Mucosa of stomach (tissue), 1 donor: ENCODE results near the gene EIF5A.

Experiments used
- H3K27me3 ChIP-seq: one replicate; pipeline ENCODE4 v1.7.0; 2013; ENCODE audit warnings: mild to moderate bottlenecking, low read length; ENCODE audit not compliant: control insufficient read depth, insufficient read depth
- H3K36me3 ChIP-seq: one replicate; pipeline ENCODE4 v1.7.0; 2013; ENCODE audit warnings: low read length; ENCODE audit not compliant: control insufficient read depth, insufficient read depth
- H3K4me1 ChIP-seq: one replicate; pipeline ENCODE4 v1.7.0; 2013; ENCODE audit warnings: mild to moderate bottlenecking, low read length; ENCODE audit not compliant: control insufficient read depth, insufficient read depth
- H3K4me3 ChIP-seq: one replicate; pipeline ENCODE4 v1.7.0; 2013; ENCODE audit warnings: low read length
- H3K9ac ChIP-seq: one replicate; pipeline ENCODE4 v1.7.0; 2013; ENCODE audit warnings: mild to moderate bottlenecking, low read length, moderate library complexity
- H3K9me3 ChIP-seq: one replicate; pipeline ENCODE4 v1.7.0; 2013; ENCODE audit warnings: mild to moderate bottlenecking, low read length, moderate library complexity; ENCODE audit not compliant: control insufficient read depth
- donor health status: Pancreatic carcinoma.

The EIF5A gene

GRCh38 chr17:7292194-7292593, 15.2 kb upstream of the EIF5A start:
- H3K9me3 ChIP-seq, result no peaks in the 10 kb centered on the region
- no peak overlapping the region for H3K9ac ChIP-seq
- peaks cover 19% of the 10 kb centered on the region for H3K27me3 ChIP-seq
- H3K36me3 ChIP-seq, result no peaks in the 10 kb centered on the region
- no peak overlapping the region for H3K4me3 ChIP-seq
- peaks cover 19% of the 10 kb centered on the region for H3K4me1 ChIP-seq

- Histone ChIP-seq H3K9me3 (no peaks in the 10 kb centered on the region), H3K27me3 (peaks cover 19% of the 10 kb centered on the region), H3K9ac (no peak overlapping the region), H3K4me3 (no peak overlapping the region), H3K4me1 (peaks cover 19% of the 10 kb centered on the region), H3K36me3 (no peaks in the 10 kb centered on the region)
Observed at GRCh38 chr17:7292729-7293128, 14.7 kb upstream of the EIF5A start.

- H3K4me1 ChIP-seq, result peaks cover 19% of the 10 kb centered on the region
- H3K9ac ChIP-seq, result no peak overlapping the region
- no peaks in the 10 kb centered on the region for H3K9me3 ChIP-seq
- peaks cover 19% of the 10 kb centered on the region for H3K27me3 ChIP-seq
- H3K36me3 ChIP-seq, result no peaks in the 10 kb centered on the region
- H3K4me3 ChIP-seq, result no peak overlapping the region
Observed at GRCh38 chr17:7293159-7293558, 14.3 kb upstream of the EIF5A start.

- no peaks in the 10 kb centered on the region for H3K36me3 ChIP-seq
- H3K4me1 ChIP-seq, result peaks cover 19% of the 10 kb centered on the region
- H3K4me3 ChIP-seq, result no peak overlapping the region
- peaks cover 19% of the 10 kb centered on the region for H3K27me3 ChIP-seq
- no peaks in the 10 kb centered on the region for H3K9me3 ChIP-seq
- no peak overlapping the region for H3K9ac ChIP-seq
Observed at GRCh38 chr17:7293816-7294613, 13.4 kb upstream of the EIF5A start.

GRCh38 chr17:7294614-7295153, 12.7 kb upstream of the EIF5A start, which contains the start of gene YBX2:
Gene YBX2, minus strand, starts transcription at chr17:7294639. Its CDS starts 139 bp downstream, at chr17:7294500.
- H3K4me1 ChIP-seq, result peaks cover 19% of the 10 kb centered on the region
- H3K36me3 ChIP-seq, result no peaks in the 10 kb centered on the region
- no peak within 1 kb of the TSS for H3K4me3 ChIP-seq
- H3K9me3 ChIP-seq, result no peaks in the 10 kb centered on the region
- peaks cover 19% of the 10 kb centered on the region for H3K27me3 ChIP-seq
- no peak within 1 kb of the TSS for H3K9ac ChIP-seq

- H3K9me3 ChIP-seq, result no peaks in the 10 kb centered on the region
- no peaks in the 10 kb centered on the region for H3K36me3 ChIP-seq
- no peak overlapping the region for H3K9ac ChIP-seq
- H3K27me3 ChIP-seq, result peaks cover 21% of the 10 kb centered on the region
- H3K4me3 ChIP-seq, result no peak overlapping the region
- peaks cover 19% of the 10 kb centered on the region for H3K4me1 ChIP-seq
Observed at GRCh38 chr17:7295230-7296180, 11.9 kb upstream of the EIF5A start.

GRCh38 chr17:7296189-7296861, 11.1 kb upstream of the EIF5A start:
- Histone ChIP-seq H3K36me3 (no peaks in the 10 kb centered on the region), H3K27me3 (peaks cover 21% of the 10 kb centered on the region), H3K4me3 (no peak overlapping the region), H3K9me3 (no peaks in the 10 kb centered on the region), H3K9ac (peak overlapping the region; percentile 14), H3K4me1 (peaks cover 19% of the 10 kb centered on the region)

- H3K27me3 ChIP-seq, result peaks cover 2% of the 10 kb centered on the region
- peaks cover 4% of the 10 kb centered on the region for H3K4me1 ChIP-seq
- no peaks in the 10 kb centered on the region for H3K9me3 ChIP-seq
- no peak overlapping the region for H3K9ac ChIP-seq
- no peaks in the 10 kb centered on the region for H3K36me3 ChIP-seq
- no peak overlapping the region for H3K4me3 ChIP-seq
Observed at GRCh38 chr17:7304179-7304578, 3.2 kb upstream of the EIF5A start.

- peaks cover 20% of the 10 kb centered on the region for H3K4me1 ChIP-seq
- no peaks in the 10 kb centered on the region for H3K9me3 ChIP-seq
- peak overlapping the region; percentile 86 for H3K9ac ChIP-seq
- H3K36me3 ChIP-seq, result peaks cover 13% of the 10 kb centered on the region
- H3K4me3 ChIP-seq, result peak overlapping the region; percentile 91
- H3K27me3 ChIP-seq, result no peaks in the 10 kb centered on the region
Observed at GRCh38 chr17:7307686-7308624, 527 bp downstream of the EIF5A start.

GRCh38 chr17:7308625-7309433, 1.4 kb downstream of the EIF5A start:
- Histone ChIP-seq H3K4me1 (peaks cover 29% of the 10 kb centered on the region), H3K36me3 (peaks cover 21% of the 10 kb centered on the region)

More at GRCh38 chr17:7308625-7309433, 1.4 kb downstream of the EIF5A start:
- Histone ChIP-seq H3K9me3 (no peaks in the 10 kb centered on the region), H3K9ac (peak overlapping the region; percentile 86), H3K4me3 (peak overlapping the region; percentile 91), H3K27me3 (no peaks in the 10 kb centered on the region)
